Endothelial cell of umbilical vein (primary cell): Measurements from ENCODE around the gene MRFAP1. TPM values are rescaled to one million over a fixed set of nuclear protein-coding genes. Genes with fewer than 3 reads are reported as not detected.

ENCODE experiments used
- BruUV-seq: library from RNA; stranded (reverse); fragments of 400-500 nt; replicated peaks from 2 replicates; lab custom pipeline; 2021; lab: Mats Ljungman, UMichigan
- CTCF ChIA-PET: fragments of 300-600, 350-600 bp; sonication (Branson Sonifier 250); formaldehyde crosslinking; loops from one replicate; lab custom pipeline; 2021; ENCODE audit warnings: antibody characterized with exemption, inconsistent platforms; lab: Charles Lee
- POLR2A ChIA-PET: fragments of 300-600, 350-600 bp; sonication (Branson Sonifier 250); formaldehyde crosslinking; loops from one replicate; lab custom pipeline; 2021; ENCODE audit warnings: antibody characterized with exemption, inconsistent platforms; lab: Charles Lee
- DNase-seq: peaks from one replicate; pipeline ENCODE4 v3.0.0-alpha.2; 2011; ENCODE audit warnings: low read depth, low spot score
- FAIRE-seq: peaks from 2 replicates; lab custom pipeline; 2011; peaks lifted over from hg19 to GRCh38; lab: Jason Lieb, UNC
- H2AFZ ChIP-seq: 2 replicates; pipeline ENCODE4 v1.6.0; 2012; ENCODE audit warnings: low read depth, low read length, control low read depth, inconsistent platforms
- H3K27ac ChIP-seq: 2 replicates; pipeline ENCODE4 v1.5.1; 2011; ENCODE audit warnings: low read depth, mild to moderate bottlenecking, control low read depth, low read length, moderate library complexity; ENCODE audit not compliant: insufficient read depth
- H3K27me3 ChIP-seq, 2 experiments: 2 replicates each; pipeline versions ENCODE4 v1.6.0 to v1.6.1; 2011; ENCODE audit warnings: low read length in 2 of 2, mixed read lengths in 1 of 2; ENCODE audit not compliant: control insufficient read depth in 2 of 2, insufficient read depth in 2 of 2
- H3K36me3 ChIP-seq, 2 experiments: 2 replicates in 1 of 2; 3 replicates in 1 of 2; pipeline ENCODE4 v1.5.1; 2011; ENCODE audit warnings: low read length in 2 of 2, mild to moderate bottlenecking in 1 of 2, moderate library complexity in 1 of 2; ENCODE audit not compliant: control insufficient read depth in 2 of 2, insufficient read depth in 2 of 2; ENCODE audit errors: extremely low read depth in 1 of 2
- H3K4me1 ChIP-seq: 3 replicates; pipeline ENCODE4 v1.5.1; 2011; ENCODE audit warnings: mild to moderate bottlenecking, low read length; ENCODE audit not compliant: control insufficient read depth, insufficient read depth; ENCODE audit errors: extremely low read depth
- H3K4me2 ChIP-seq: 2 replicates; pipeline ENCODE4 v1.6.1; 2011; ENCODE audit warnings: low read length, control low read depth, mixed read lengths; ENCODE audit not compliant: insufficient read depth
- H3K4me3 ChIP-seq, 3 experiments: fragments of 200-600 bp in 1 of 3; sonication (generic), shearing (Covaris generic) in 1 of 3; replicated peaks in 1 of 3; 2 replicates each; pipeline ENCODE4 v1.5.1; 2011 to 2016; ENCODE audit warnings: control low read depth in 3 of 3, low read length in 3 of 3, mild to moderate bottlenecking in 2 of 3, inconsistent platforms in 1 of 3, low read depth in 1 of 3, moderate library complexity in 1 of 3; ENCODE audit not compliant: insufficient read depth in 1 of 3
- H3K79me2 ChIP-seq: 2 replicates; pipeline ENCODE4 v1.6.0; 2012; ENCODE audit warnings: low read length, inconsistent platforms; ENCODE audit not compliant: control insufficient read depth, insufficient read depth
- H3K9ac ChIP-seq: replicated peaks from 2 replicates; pipeline ENCODE3; 2011; ENCODE audit warnings: low read length, control low read depth; ENCODE audit not compliant: insufficient read depth; ENCODE audit errors: extremely low read depth
- H3K9me1 ChIP-seq: replicated peaks from 3 replicates; pipeline ENCODE4 v1.6.0; 2011; ENCODE audit warnings: mild to moderate bottlenecking, low read length; ENCODE audit not compliant: control insufficient read depth, insufficient read depth; ENCODE audit errors: extremely low read depth
- H3K9me3 ChIP-seq: replicated peaks from 2 replicates; pipeline ENCODE4 v1.5.1; 2012; ENCODE audit warnings: low read length, inconsistent platforms; ENCODE audit not compliant: control insufficient read depth, insufficient read depth
- H4K20me1 ChIP-seq: replicated peaks from 2 replicates; pipeline ENCODE3; 2011; ENCODE audit warnings: mild to moderate bottlenecking, low read length; ENCODE audit not compliant: control insufficient read depth, insufficient read depth; ENCODE audit errors: extremely low read depth
- CTCF ChIP-seq, 2 donors: IDR thresholded peaks; 1 replicate in 1 of 2; 2 replicates in 1 of 2; pipeline ENCODE4 v1.5.1; 2011; ENCODE audit warnings: low read length in 2 of 2, mild to moderate bottlenecking in 2 of 2, moderate library complexity in 2 of 2, control low read depth in 1 of 2, inconsistent platforms in 1 of 2, low read depth in 1 of 2; ENCODE audit not compliant: insufficient read depth in 1 of 2; ENCODE audit errors: extremely low read depth in 1 of 2
- EZH2 ChIP-seq: IDR thresholded peaks from 2 replicates; pipeline ENCODE4 v1.6.1; 2012; ENCODE audit warnings: borderline replicate concordance, low read depth, mild to moderate bottlenecking, moderate library complexity, low read length, inconsistent platforms; ENCODE audit not compliant: severe bottlenecking
- FOS ChIP-seq: IDR thresholded peaks from 2 replicates; pipeline ENCODE4 v1.6.1; 2011; ENCODE audit warnings: mild to moderate bottlenecking, low read length, moderate library complexity, borderline replicate concordance; ENCODE audit not compliant: insufficient read depth
- GATA2 ChIP-seq: IDR thresholded peaks from 2 replicates; pipeline ENCODE4 v1.7.0; 2011; ENCODE audit warnings: low read depth, mild to moderate bottlenecking, moderate library complexity, mixed read lengths, low read length; ENCODE audit not compliant: insufficient read length, insufficient read depth
- JUN ChIP-seq: IDR thresholded peaks from 2 replicates; pipeline ENCODE4 v1.6.1; 2011; ENCODE audit warnings: borderline replicate concordance, low read depth; ENCODE audit not compliant: insufficient read length, insufficient read depth
- MAX ChIP-seq: IDR thresholded peaks from 2 replicates; pipeline ENCODE4 v1.6.1; 2011; ENCODE audit not compliant: insufficient read depth, insufficient read length
- MYC ChIP-seq: IDR thresholded peaks from one replicate; pipeline ENCODE4 v1.6.1; 2011; ENCODE audit warnings: mild to moderate bottlenecking, low read depth, low read length
- POLR2A ChIP-seq: IDR thresholded peaks from 2 replicates; pipeline ENCODE4 v1.6.1; 2012; ENCODE audit warnings: low read depth, mild to moderate bottlenecking, control low read depth, low read length
- POLR2AphosphoS5 ChIP-seq: IDR thresholded peaks from 2 replicates; pipeline ENCODE4 v1.6.1; 2012; ENCODE audit warnings: low read depth, mild to moderate bottlenecking, control low read depth, low read length, moderate library complexity; ENCODE audit not compliant: insufficient read depth
- dilution Hi-C: fragments of 300-500 bp; cut with MboI; formaldehyde crosslinking; loops from one replicate; pipeline ENCODE4 v1.15.0; 2019; ENCODE audit warnings: low sequenced_read_pairs; ENCODE audit not compliant: extremely low pct_ligation_motif_present
- intact Hi-C: fragments of 100-400 bp; cut with micrococcal nuclease; formaldehyde crosslinking; loops from one replicate; pipeline ENCODE4 v1.10.0; 2022
- polyA plus RNA-seq, 4 experiments: library from polyadenylated mRNA; depleted of rRNA in 3 of 4; stranded (reverse) in 3 of 4; unstranded in 1 of 4; fragments of >200 nt; gene quantifications; 2 replicates each; pipeline versions ENCODE4 v1.2.1 to v1.2.3, GENCODE V29; 2011 to 2012; ENCODE audit warnings: missing spikeins in 1 of 4
- total RNA-seq: library from RNA; stranded (reverse); gene quantifications from 2 replicates; pipeline ENCODE4 v1.2.3, GENCODE V29; 2021

Gene MRFAP1
- total and polyA plus RNA-seq, 2 donors (not counting 3 experiments of a cell fraction or from before 2014, with no cell fraction given): 170 to 317 TPM

- no peak overlapping the region for H3K27ac ChIP-seq
- H3K4me1 ChIP-seq: no peaks in the 10 kb centered on the region
- no peak overlapping the region for H3K4me2 ChIP-seq
- intact Hi-C loops: no loop called here
- CTCF ChIA-PET: no interaction called here
- dilution Hi-C loops: no loop called here
- DNase-seq: no peak
- H3K27me3 ChIP-seq: no peaks in the 10 kb centered on the region
- H3K4me3 ChIP-seq: no peak overlapping the region
- POLR2A ChIA-PET: no interaction called here
- H3K36me3 ChIP-seq: peaks cover 0 to 5% of the 10 kb centered on the region in 2 experiments
- TF ChIP-seq FOS (no peak), POLR2AphosphoS5 (no peak), GATA2 (no peak), MAX (no peak), EZH2 (no peak), POLR2A (no peak), MYC (no peak), JUN (no peak), CTCF (IDR thresholded peaks at IDR 0.05; ENCODE audit: extremely low read depth in 1 of 2, insufficient read depth in 1 of 2, low read depth in 1 of 2, low read length in 2 of 2) (no peak)
- H2AFZ ChIP-seq: no peak overlapping the region
- no peaks in the 10 kb centered on the region for H3K9me1 ChIP-seq
- BruUV-seq: no TSS peak
- FAIRE-seq: no peak
- no peak overlapping the region for H3K9ac ChIP-seq
- no peaks in the 10 kb centered on the region for H3K9me3 ChIP-seq
- no peaks in the 10 kb centered on the region for H3K79me2 ChIP-seq
- no peaks in the 10 kb centered on the region for H4K20me1 ChIP-seq
Observed at GRCh38 chr4:6595897-6596537, 44.5 kb upstream of the MRFAP1 start.
